ENCODE measurements around the gene VPS41. TPM values are rescaled to one million over a fixed set of nuclear protein-coding genes. Genes with fewer than 3 reads are reported as not detected.

VPS41 gene
- total RNA-seq (2013; cell fraction: nucleolus; rRNA removed), result 331 and 374 TPM in 2 replicates
- total RNA-seq (2014; rRNA removed) (33.3 and 43.3 TPM in 2 replicates), total RNA-seq (2014; rRNA removed; fragmentation: Illumina TruSeq; extraction: Trizol) (45.0 and 46.2 TPM in 2 replicates), total RNA-seq (2021) (62.5 and 63.2 TPM in 2 replicates), polyA plus RNA-seq (2011; rRNA removed) (47.9 and 82.9 TPM in 2 replicates), polyA plus RNA-seq (2014; fragmentation: Illumina TruSeq; extraction: Trizol) (47.9 and 54.7 TPM in 2 replicates), polyA plus RNA-seq (2014; fragmentation: Nextera tagmentation; extraction: Ambion mirVana) (10 to 100 TPM; 15.3 to 38.8 TPM), polyA plus RNA-seq (2014; rRNA removed) (21.4 and 24.6 TPM in 2 replicates), polyA plus RNA-seq (2016; fragmentation: Nextera tagmentation; extraction: Ambion mirVana) (10 to 100 TPM; 49.9 to 59.4 TPM), polyA minus RNA-seq (2011; rRNA and poly(A)+ RNA removed) (30.1 and 59.4 TPM in 2 replicates), Bru-seq, nascent RNA (percentile 83 among the genes with signal in this experiment), BruChase-seq, experiment 1, labeled RNA remaining after a 6-hour chase (percentile 78 among the genes with signal in this experiment), BruChase-seq, experiment 2, labeled RNA remaining after a 2-hour chase (percentile 78 among the genes with signal in this experiment)
- polyA plus RNA-seq (2011; ENCODE audit: low read depth), result 32.4 TPM
- polyA plus RNA-seq (2011; cell fraction: cytosol; rRNA removed), result 13.9 and 14.8 TPM in 2 replicates
- 79.9 and 110 TPM in 2 replicates for polyA plus RNA-seq (2011; cell fraction: nucleus; rRNA removed)
- polyA plus RNA-seq (2012), result 31.4 and 44.0 TPM in 2 replicates
- polyA minus RNA-seq (2011; cell fraction: cytosol; rRNA and poly(A)+ RNA removed), result 10.5 and 14.2 TPM in 2 replicates
- 49.8 and 59.4 TPM in 2 replicates for polyA minus RNA-seq (2011; cell fraction: nucleus; rRNA and poly(A)+ RNA removed)
- long read RNA-seq, experiment 1, full-length matches to known transcripts, result 16 of 27 reads
- long read RNA-seq, experiment 1, partial matches to known transcripts, result 4 of 27 reads
- long read RNA-seq, experiment 1, other reads (novel, unspliced or antisense), result 7 of 27 reads
- long read RNA-seq, experiment 2, full-length matches to known transcripts, result 85 of 159 reads
- long read RNA-seq, experiment 2, partial matches to known transcripts, result 41 of 159 reads
- long read RNA-seq, experiment 2, other reads (novel, unspliced or antisense), result 33 of 159 reads

GRCh38 chr7:38908759-38909335, at the start of gene VPS41:
Gene VPS41, minus strand, starts transcription at chr7:38909191. Its CDS starts 17 bp downstream, at chr7:38909174.
- Histone ChIP-seq H3K4me3 (peak within 1 kb of the TSS; percentile 89), H3K27me3 (replicated peaks in 1 of 2; ENCODE audit: control insufficient read depth in 2 of 2, insufficient read depth in 2 of 2, low read length in 1 of 2) (no peaks in the 10 kb centered on the region), H3K79me2 (ENCODE audit: control insufficient read depth, insufficient read depth, low read length) (peaks cover 44% of the 10 kb centered on the region), H3K36me3 (ENCODE audit: control insufficient read depth in 2 of 2, insufficient read depth in 2 of 2, low read length in 1 of 2) (no peaks in the 10 kb centered on the region), H3K9ac (ENCODE audit: control insufficient read depth, insufficient read depth, low read length) (peak within 1 kb of the TSS; percentile 75), H3K4me2 (ENCODE audit: control insufficient read depth, insufficient read depth) (peak within 1 kb of the TSS; percentile 76), H3K9me3 (replicated peaks; ENCODE audit: control insufficient read depth, insufficient read depth, low read length) (no peaks in the 10 kb centered on the region), H2AFZ (ENCODE audit: control insufficient read depth, low read depth, low read length) (peak within 1 kb of the TSS; percentile 66), H3K27ac (ENCODE audit: control insufficient read depth, insufficient read depth) (peak within 1 kb of the TSS; percentile 59), H4K20me1 (ENCODE audit: control insufficient read depth, insufficient read depth) (no peaks in the 10 kb centered on the region), H3K4me1 (ENCODE audit: control insufficient read depth, insufficient read depth, low read length) (peaks cover 14% of the 10 kb centered on the region)
- DNase-seq (ENCODE audit: low read depth, low spot score) (peak; percentile 51), FAIRE-seq (peak; percentile 78), ATAC-seq (peak; percentile 92)
- under 1% methylated on average over 20 of the region's 20 CpGs for WGBS (ENCODE audit: insufficient coverage, insufficient replicate concordance, low lambda C conversion rate, missing lambda C conversion rate)
- ChIA-PET SMC1A (ENCODE audit: uncharacterized antibody, unreplicated experiment) (interaction anchor here (0.6 to 1.3 kb wide), 7 partner anchors 8 to 99 kb away, joined by 3 to 4 read pairs (median 3); no protein-coding TSS in a partner anchor), POLR2A (no interaction called here), CTCF (interaction anchor here (0.6 to 1.7 kb wide), 12 partner anchors 9 to 1703 kb away, joined by 3 to 6 read pairs (median 4); no protein-coding TSS in a partner anchor), RAD21 (ENCODE audit: unreplicated experiment) (no interaction called here)
- no TSS peak for BruUV-seq (replicated peaks)
- in situ Hi-C loops (cut with MboI) (no loop called here), intact Hi-C loops (cut with micrococcal nuclease; ENCODE audit: unreplicated experiment) (loop anchor here (5.0 kb wide), 1 partner anchor 542 kb away; no protein-coding TSS in a partner anchor)
- TF ChIP-seq TCF7 (IDR thresholded peaks at IDR 0.05; ENCODE audit: borderline replicate concordance) (no peak), KLF5 (IDR thresholded peaks at IDR 0.05; ENCODE audit: partially characterized antibody) (no peak), CREM (IDR thresholded peaks at IDR 0.05; ENCODE audit: low read depth) (peak; percentile 82), RAD51 (IDR thresholded peaks at IDR 0.05) (peak; percentile 95), MTA3 (IDR thresholded peaks at IDR 0.05; ENCODE audit: borderline replicate concordance, low read length) (no peak), TAF1 (IDR thresholded peaks at IDR 0.05; ENCODE audit: borderline replicate concordance, low read depth, low read length) (peak; percentile 93), STAT1 (conservative IDR thresholded peaks at IDR 0.05) (no peak), BHLHE40 (IDR thresholded peaks at IDR 0.05; ENCODE audit: borderline replicate concordance in 1 of 2, low read depth in 2 of 2, low read length in 1 of 2) (peak; percentile 61 to 62; a peak in 2 of 4 replicates), HDGF (IDR thresholded peaks at IDR 0.05) (peak; percentile 72; the same call in 1 of the 2 replicates), KAT2A (conservative IDR thresholded peaks at IDR 0.05; ENCODE audit: control insufficient read depth, low read depth, low read length) (no peak), CHD1 (IDR thresholded peaks at IDR 0.05; ENCODE audit: low read depth, low read length) (no peak), MLLT1 (IDR thresholded peaks at IDR 0.05) (peak; percentile 53; the same call in 1 of the 2 replicates), ZBTB40 (IDR thresholded peaks at IDR 0.05; ENCODE audit: borderline replicate concordance) (peak; percentile 71; the same call in 1 of the 2 replicates)
